ENCODE data around the gene CFAP57. TPM values are rescaled to one million over a fixed set of nuclear protein-coding genes. Genes with fewer than 3 reads are reported as not detected.

The CFAP57 gene
- total RNA-seq, 1 experiment from 2014 or later, result 0.23 TPM

DNA sequence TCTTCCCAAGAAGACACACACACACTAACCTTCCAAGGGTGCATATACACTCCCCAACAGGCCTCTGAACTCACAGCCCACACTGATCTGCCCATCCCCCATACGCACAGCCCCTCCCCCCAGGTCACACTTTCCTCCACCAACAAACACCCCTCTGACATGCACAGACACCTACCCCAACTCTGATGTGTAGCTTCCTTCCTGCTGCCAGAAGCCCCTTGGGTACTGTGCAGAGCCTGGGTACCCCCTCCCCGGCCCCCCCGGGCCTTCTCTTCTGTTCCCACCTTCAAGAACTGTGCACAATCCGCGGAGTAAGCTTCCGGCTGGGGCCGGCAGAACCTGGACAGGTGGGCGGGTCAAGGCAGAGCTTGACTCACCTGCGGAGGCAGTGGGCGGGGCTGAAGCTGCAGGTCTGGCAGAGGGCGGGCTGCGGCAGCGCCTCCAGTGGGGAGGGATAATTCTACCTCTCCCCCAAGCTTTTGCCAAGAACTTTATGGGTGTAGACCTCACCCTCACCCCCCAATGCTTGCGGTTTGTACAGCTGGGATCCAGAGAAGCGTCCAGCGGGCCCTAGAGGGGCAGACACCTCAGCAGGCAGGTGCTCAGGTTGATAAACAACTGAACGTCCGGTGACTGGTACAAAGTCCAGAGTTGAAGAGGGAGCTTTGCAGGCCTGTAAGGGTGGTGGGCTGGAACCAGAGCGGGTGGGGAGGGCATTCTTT is 113.3 kb downstream of the CFAP57 start, which contains the start of gene C1orf210:
C1orf210 (minus strand) TSS at position 313 of the 722 bp plus-strand sequence. CDS start 2,311 bp downstream, outside the sequence.
- ChIA-PET POLR2A (interaction anchor here (0.6 to 1.8 kb wide), 10 partner anchors 8 to 107 kb away, joined by 3 to 12 read pairs (median 5); partner anchors contain the start of genes CDC20, ELOVL1, MED8 and SZT2), CTCF (interaction anchor here (0.6 to 1.8 kb wide), 13 partner anchors 15 to 269 kb away, joined by 3 to 13 read pairs (median 5); partner anchors contain the start of genes CDC20, ELOVL1 and TMEM125)
- H3K9me3 ChIP-seq, result no peaks in the 10 kb centered on the region
- no peaks in the 10 kb centered on the region; the same call in none of the 2 replicates for H3K36me3 ChIP-seq (ENCODE audit: control insufficient read depth, insufficient read depth, low read length)
- Mint-ChIP-seq H3K27me3 (ENCODE audit: insufficient read depth, unreplicated experiment) (no peaks in the 10 kb centered on the region), H3K4me3 (ENCODE audit: unreplicated experiment) (peak within 1 kb of the TSS; percentile 92), H3K9me3 (ENCODE audit: unreplicated experiment) (no peaks in the 10 kb centered on the region), H3K36me3 (ENCODE audit: insufficient read depth, unreplicated experiment) (peaks cover 5% of the 10 kb centered on the region), H3K4me1 (ENCODE audit: low read depth, unreplicated experiment) (peaks cover 15% of the 10 kb centered on the region), H3K27ac (ENCODE audit: unreplicated experiment) (peak within 1 kb of the TSS; percentile 93)
- intact Hi-C loops (cut with micrococcal nuclease; ENCODE audit: unreplicated experiment), result loop anchor here (1.0 to 10.0 kb wide), 4 partner anchors 15 to 73 kb away; partner anchors contain the start of gene CDC20
- peak within 1 kb of the TSS; percentile 53 for H3K4me3 ChIP-seq (ENCODE audit: low read depth, low read length)
- no peaks in the 10 kb centered on the region for H3K27me3 ChIP-seq (replicated peaks; ENCODE audit: control insufficient read depth, insufficient read depth, low read length)
- BruUV-seq (replicated peaks), result no TSS peak
- TF ChIP-seq, protein P1, sequence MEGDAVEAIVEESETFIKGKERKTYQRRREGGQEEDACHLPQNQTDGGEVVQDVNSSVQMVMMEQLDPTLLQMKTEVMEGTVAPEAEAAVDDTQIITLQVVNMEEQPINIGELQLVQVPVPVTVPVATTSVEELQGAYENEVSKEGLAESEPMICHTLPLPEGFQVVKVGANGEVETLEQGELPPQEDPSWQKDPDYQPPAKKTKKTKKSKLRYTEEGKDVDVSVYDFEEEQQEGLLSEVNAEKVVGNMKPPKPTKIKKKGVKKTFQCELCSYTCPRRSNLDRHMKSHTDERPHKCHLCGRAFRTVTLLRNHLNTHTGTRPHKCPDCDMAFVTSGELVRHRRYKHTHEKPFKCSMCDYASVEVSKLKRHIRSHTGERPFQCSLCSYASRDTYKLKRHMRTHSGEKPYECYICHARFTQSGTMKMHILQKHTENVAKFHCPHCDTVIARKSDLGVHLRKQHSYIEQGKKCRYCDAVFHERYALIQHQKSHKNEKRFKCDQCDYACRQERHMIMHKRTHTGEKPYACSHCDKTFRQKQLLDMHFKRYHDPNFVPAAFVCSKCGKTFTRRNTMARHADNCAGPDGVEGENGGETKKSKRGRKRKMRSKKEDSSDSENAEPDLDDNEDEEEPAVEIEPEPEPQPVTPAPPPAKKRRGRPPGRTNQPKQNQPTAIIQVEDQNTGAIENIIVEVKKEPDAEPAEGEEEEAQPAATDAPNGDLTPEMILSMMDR (IDR thresholded peaks at IDR 0.05; ENCODE audit: insufficient read depth in 1 of 2, low read depth in 1 of 2, low read length in 1 of 2, severe bottlenecking in 1 of 2, unreplicated experiment in 1 of 2), result peak in 1 of 2 experiments; percentile 71
- H3K4me1 ChIP-seq, result peaks cover 20% of the 10 kb centered on the region
- peak; percentile 93 to 94 for DNase-seq

DNA sequence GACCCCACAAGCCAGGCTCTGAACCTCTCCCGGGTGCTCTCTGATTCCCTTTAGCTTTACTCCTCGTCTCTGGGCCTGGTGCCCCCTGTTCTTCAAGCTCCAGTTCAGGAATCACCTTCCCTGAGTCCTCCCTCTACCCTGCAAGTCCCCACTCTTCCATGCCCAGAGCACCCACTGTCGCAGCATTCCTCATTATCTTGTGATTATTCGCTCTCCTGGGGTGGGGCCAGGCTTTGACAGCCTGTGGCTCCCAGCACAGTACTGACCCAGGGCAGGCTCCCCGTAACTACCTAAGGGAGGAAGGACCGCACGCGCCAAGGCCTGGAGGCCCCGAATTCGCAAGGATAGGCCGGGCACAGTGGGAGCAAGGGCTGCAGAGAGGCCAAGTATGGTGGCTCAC is 114.0 kb downstream of the CFAP57 start:
- H3K4me1 ChIP-seq, result peaks cover 20% of the 10 kb centered on the region
- no peak for DNase-seq
- peak overlapping the region; percentile 92 for H3K4me3 Mint-ChIP-seq (ENCODE audit: unreplicated experiment)
- H3K4me1 Mint-ChIP-seq (ENCODE audit: low read depth, unreplicated experiment), result peaks cover 15% of the 10 kb centered on the region
- H3K9me3 Mint-ChIP-seq (ENCODE audit: unreplicated experiment), result no peaks in the 10 kb centered on the region
- H3K27me3 Mint-ChIP-seq (ENCODE audit: insufficient read depth, unreplicated experiment), result no peaks in the 10 kb centered on the region
- BruUV-seq (replicated peaks), result no TSS peak
- H3K27me3 ChIP-seq (replicated peaks; ENCODE audit: control insufficient read depth, insufficient read depth, low read length), result no peaks in the 10 kb centered on the region
- H3K36me3 ChIP-seq (ENCODE audit: control insufficient read depth, insufficient read depth, low read length), result no peaks in the 10 kb centered on the region; the same call in none of the 2 replicates
- peak overlapping the region; percentile 93 for H3K27ac Mint-ChIP-seq (ENCODE audit: unreplicated experiment)
- H3K36me3 Mint-ChIP-seq (ENCODE audit: insufficient read depth, unreplicated experiment), result peaks cover 5% of the 10 kb centered on the region
- no peak overlapping the region for H3K4me3 ChIP-seq (ENCODE audit: low read depth, low read length)
- H3K9me3 ChIP-seq, result no peaks in the 10 kb centered on the region
- TF ChIP-seq, protein P1 (IDR thresholded peaks at IDR 0.05; ENCODE audit: insufficient read depth in 1 of 2, low read depth in 1 of 2, low read length in 1 of 2, severe bottlenecking in 1 of 2, unreplicated experiment in 1 of 2), result no peak
- CTCF ChIA-PET, result interaction anchor here (0.6 to 1.8 kb wide), 11 partner anchors 16 to 268 kb away, joined by 3 to 13 read pairs (median 5); partner anchors contain the start of genes CDC20, ELOVL1 and TMEM125
- POLR2A ChIA-PET, result interaction anchor here (0.9 to 1.8 kb wide), 8 partner anchors 9 to 103 kb away, joined by 3 to 12 read pairs (median 6); partner anchors contain the start of genes CDC20, ELOVL1, MED8 and SZT2
- intact Hi-C loops (cut with micrococcal nuclease; ENCODE audit: unreplicated experiment), result loop anchor here (10.0 kb wide), 1 partner anchor 51 kb away; no protein-coding TSS in a partner anchor

DNA sequence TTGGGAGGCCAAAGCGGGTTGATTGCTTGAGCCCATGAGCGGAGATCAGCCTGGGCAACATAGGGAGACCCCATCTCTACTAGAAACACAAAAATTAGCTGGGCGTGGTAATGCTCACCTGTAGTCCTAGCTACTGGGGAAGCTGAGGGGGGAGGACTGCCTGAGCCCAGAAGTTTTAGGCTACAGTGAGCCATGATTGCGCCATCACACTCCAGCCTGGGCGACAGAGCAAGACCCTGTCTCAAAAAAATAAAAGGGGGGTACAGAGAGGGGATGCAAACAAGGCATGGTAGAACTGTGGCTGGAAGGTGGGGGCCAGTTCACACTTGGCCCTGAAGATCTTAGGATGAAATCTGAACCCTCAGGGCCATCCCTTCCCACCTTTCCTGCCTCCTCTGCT is 114.4 kb downstream of the CFAP57 start:
- H3K4me1 ChIP-seq, result peaks cover 20% of the 10 kb centered on the region
- H3K4me3 ChIP-seq (ENCODE audit: low read depth, low read length), result no peak overlapping the region
- no peaks in the 10 kb centered on the region for H3K9me3 ChIP-seq
- Mint-ChIP-seq H3K4me1 (ENCODE audit: low read depth, unreplicated experiment) (peaks cover 15% of the 10 kb centered on the region), H3K27me3 (ENCODE audit: insufficient read depth, unreplicated experiment) (no peaks in the 10 kb centered on the region), H3K9me3 (ENCODE audit: unreplicated experiment) (no peaks in the 10 kb centered on the region), H3K27ac (ENCODE audit: unreplicated experiment) (peak overlapping the region; percentile 93), H3K4me3 (ENCODE audit: unreplicated experiment) (peak overlapping the region; percentile 92), H3K36me3 (ENCODE audit: insufficient read depth, unreplicated experiment) (peaks cover 5% of the 10 kb centered on the region)
- no peaks in the 10 kb centered on the region; the same call in 1 of the 2 replicates for H3K36me3 ChIP-seq (ENCODE audit: control insufficient read depth, insufficient read depth, low read length)
- no TSS peak for BruUV-seq (replicated peaks)
- H3K27me3 ChIP-seq (replicated peaks; ENCODE audit: control insufficient read depth, insufficient read depth, low read length), result no peaks in the 10 kb centered on the region
- ChIA-PET CTCF (interaction anchor here (1.5 to 1.8 kb wide), 2 partner anchors 54 to 62 kb away, joined by 5 to 10 read pairs; no protein-coding TSS in a partner anchor), POLR2A (no interaction called here)
- intact Hi-C loops (cut with micrococcal nuclease; ENCODE audit: unreplicated experiment), result loop anchor here (10.0 kb wide), 1 partner anchor 52 kb away; no protein-coding TSS in a partner anchor
- DNase-seq, result no peak
- TF ChIP-seq, protein P1 (IDR thresholded peaks at IDR 0.05; ENCODE audit: insufficient read depth in 1 of 2, low read depth in 1 of 2, low read length in 1 of 2, severe bottlenecking in 1 of 2, unreplicated experiment in 1 of 2), result no peak
